Forelimb muscle (tissue), 1 donor: ENCODE data around the gene WDR5. TPM values are rescaled to one million over a fixed set of nuclear protein-coding genes. Genes with fewer than 3 reads are reported as not detected.

Experiments
- DNase-seq: peaks from one replicate; pipeline ENCODE4 v3.0.0-alpha.2; 2013; ENCODE audit warnings: low read depth
- polyA plus RNA-seq: library from polyadenylated mRNA; unstranded; fragments of 120-200 nt; gene quantifications from one replicate; pipeline ENCODE4 v1.2.1, GENCODE V29; 2013; ENCODE audit not compliant: insufficient read length

WDR5 gene
- polyA plus RNA-seq, 1 donor, result 45.9 TPM

GRCh38 chr9:134131471-134132207, 4.2 kb upstream of the WDR5 start:
- no peak for DNase-seq

GRCh38 chr9:134132208-134132870, 3.5 kb upstream of the WDR5 start:
- no peak for DNase-seq

GRCh38 chr9:134134949-134135342, 936 bp upstream of the WDR5 start:
- no peak for DNase-seq

- no peak for DNase-seq
Measured at GRCh38 chr9:134136118-134136995, 475 bp downstream of the WDR5 start.

GRCh38 chr9:134136996-134137299, 1.1 kb downstream of the WDR5 start:
- no peak for DNase-seq

- DNase-seq, result no peak
Measured at GRCh38 chr9:134138292-134138691, 2.4 kb downstream of the WDR5 start.

- DNase-seq, result no peak
Measured at GRCh38 chr9:134139081-134139480, 3.2 kb downstream of the WDR5 start.

GRCh38 chr9:134141906-134142305, 6.0 kb downstream of the WDR5 start:
- DNase-seq, result no peak

GRCh38 chr9:134144801-134145200, 8.9 kb downstream of the WDR5 start:
- DNase-seq, result no peak

GRCh38 chr9:134145262-134145661, 9.4 kb downstream of the WDR5 start:
- no peak for DNase-seq

GRCh38 chr9:134146774-134147493, 11.1 kb downstream of the WDR5 start:
- no peak for DNase-seq

GRCh38 chr9:134149380-134149779, 13.5 kb downstream of the WDR5 start:
- DNase-seq, result no peak

- DNase-seq, result no peak
Measured at GRCh38 chr9:134150557-134151214, 14.8 kb downstream of the WDR5 start.

- no peak for DNase-seq
Measured at GRCh38 chr9:134152022-134152448, 16.2 kb downstream of the WDR5 start.

- no peak for DNase-seq
Measured at GRCh38 chr9:134152488-134152887, 16.6 kb downstream of the WDR5 start.

- DNase-seq, result no peak
Measured at GRCh38 chr9:134153450-134153849, 17.6 kb downstream of the WDR5 start.

- DNase-seq, result no peak
Measured at GRCh38 chr9:134154262-134154701, 18.4 kb downstream of the WDR5 start.

- DNase-seq, result no peak
Measured at GRCh38 chr9:134155812-134156377, 20.0 kb downstream of the WDR5 start.

GRCh38 chr9:134156564-134157377, 20.9 kb downstream of the WDR5 start:
- no peak for DNase-seq

- no peak for DNase-seq
Measured at GRCh38 chr9:134157378-134157885, 21.6 kb downstream of the WDR5 start.
